ENCODE results near the gene PCNX1.

- no peak for TF ChIP-seq POLR2AphosphoS5 (IDR thresholded peaks at IDR 0.05; ENCODE audit: low read depth, low read length)
- no peak for TF ChIP-seq SIN3A (IDR thresholded peaks at IDR 0.05; ENCODE audit: borderline replicate concordance, insufficient read depth, low read length)
- TF ChIP-seq REST (IDR thresholded peaks at IDR 0.05; ENCODE audit: insufficient read depth in 1 of 2, low read depth in 2 of 2, low read length in 2 of 2) = no peak
These were observed 27.4 kb downstream of the PCNX1 start for GRCh38 chr14:70934502-70935134.

Measured in PFSK-1 (cell line).